Right ventricle myocardium superior (tissue), 1 donor: ENCODE data around the gene PIGV. TPM values are rescaled to one million over a fixed set of nuclear protein-coding genes. Genes with fewer than 3 reads are reported as not detected.
"Not testable (repeated sequence)": the region's sequence is repeated elsewhere in the genome, so short reads cannot be mapped to it uniquely, and the experiment has no call there.

Experiments
- ATAC-seq: fragments of 200-7000 bp; cut with Tn5 transposase; one replicate; pipeline ENCODE4 v1.9.1; 2020; ENCODE audit warnings: mild to moderate bottlenecking; ENCODE audit not compliant: poor library complexity
- DNase-seq: peaks from one replicate; pipeline ENCODE4 v3.0.0-alpha.2; 2020
- intact Hi-C: fragments of 100-400 bp; cut with DNase I; formaldehyde crosslinking; loops from one replicate; pipeline ENCODE4 v1.11.2; 2022
- total RNA-seq: library from RNA; stranded (reverse); fragmentation: NEBNext Ultra II Directional; extraction: Animal tissue kit (Norgen Biotek cat#: 25700); gene quantifications from one replicate; pipeline ENCODE4 v1.2.1, GENCODE V29; 2021
- donor health status: DM: no; HTN: yes; CAD: no; lungs with severe emphysema.

Gene PIGV
- total RNA-seq, 1 donor from 2014 or later: 5.5 TPM

DNA sequence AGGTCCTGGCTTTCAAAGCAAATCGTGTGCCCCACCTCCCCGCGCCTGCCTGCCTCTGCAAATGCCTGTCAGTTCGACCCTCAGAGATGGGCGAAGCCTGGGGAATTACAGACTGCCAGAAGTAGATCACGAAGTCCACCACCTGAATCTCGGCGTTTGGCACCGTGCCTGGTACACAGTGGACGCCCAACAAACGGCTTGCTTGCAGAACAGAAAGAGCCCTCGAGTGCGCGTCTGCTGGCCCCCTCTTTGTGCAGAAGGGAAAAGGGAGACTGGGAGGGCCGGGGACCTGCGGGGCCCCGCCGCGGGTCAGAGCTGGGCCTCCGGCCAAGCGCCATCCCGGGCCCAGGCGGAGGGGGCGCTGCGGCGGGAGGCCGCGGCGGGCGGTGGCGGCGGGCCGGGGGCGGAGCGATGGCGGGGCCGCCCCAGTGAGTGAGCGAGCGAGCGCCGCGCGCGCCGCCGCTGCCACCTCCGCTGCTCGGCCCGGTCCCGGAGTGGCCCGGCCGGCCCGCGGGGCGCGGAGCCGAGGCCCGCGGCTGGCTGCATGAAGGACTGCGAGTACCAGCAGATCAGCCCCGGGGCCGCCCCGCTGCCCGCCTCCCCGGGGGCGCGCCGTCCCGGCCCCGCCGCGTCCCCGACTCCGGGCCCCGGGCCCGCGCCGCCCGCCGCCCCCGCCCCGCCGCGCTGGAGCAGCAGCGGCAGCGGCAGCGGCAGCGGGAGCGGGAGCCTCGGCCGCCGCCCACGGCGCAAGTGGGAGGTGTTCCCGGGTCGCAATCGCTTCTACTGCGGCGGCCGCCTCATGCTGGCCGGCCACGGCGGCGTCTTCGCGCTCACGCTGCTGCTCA is 38.7 kb downstream of the PIGV start, which contains the start of gene ZDHHC18:
ZDHHC18 (plus strand) TSS at position 428 of the 845 bp plus-strand sequence; CDS start at position 545, 117 bp downstream.
- ATAC-seq: peak; percentile 87
- DNase-seq: peak; percentile 81
- intact Hi-C loops: no loop called here

DNA sequence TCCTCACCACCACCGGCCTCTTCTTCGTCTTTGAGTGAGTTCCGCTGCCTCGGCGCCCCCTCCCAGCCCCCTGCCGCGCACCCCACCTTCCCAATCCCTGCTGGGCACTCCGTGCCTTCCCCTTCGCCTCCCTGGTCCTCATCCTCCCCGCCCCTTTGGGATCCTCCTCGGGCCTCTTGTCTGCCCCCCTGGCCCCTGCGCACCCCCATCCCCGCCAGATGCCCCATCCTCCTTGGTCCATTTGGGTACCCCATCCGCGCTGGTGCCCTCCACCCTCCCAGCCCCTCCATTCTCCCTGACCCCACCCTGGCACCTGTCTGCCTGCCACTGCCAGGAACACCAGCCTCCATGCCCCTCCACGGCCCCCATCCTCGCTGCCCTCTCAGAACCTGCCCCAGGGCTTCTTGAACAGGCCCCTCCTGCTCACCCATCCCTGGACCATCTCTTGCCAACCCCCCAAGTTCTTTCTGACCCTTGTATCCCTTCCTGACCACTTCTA is 39.4 kb downstream of the PIGV start:
- ATAC-seq: no peak

DNA sequence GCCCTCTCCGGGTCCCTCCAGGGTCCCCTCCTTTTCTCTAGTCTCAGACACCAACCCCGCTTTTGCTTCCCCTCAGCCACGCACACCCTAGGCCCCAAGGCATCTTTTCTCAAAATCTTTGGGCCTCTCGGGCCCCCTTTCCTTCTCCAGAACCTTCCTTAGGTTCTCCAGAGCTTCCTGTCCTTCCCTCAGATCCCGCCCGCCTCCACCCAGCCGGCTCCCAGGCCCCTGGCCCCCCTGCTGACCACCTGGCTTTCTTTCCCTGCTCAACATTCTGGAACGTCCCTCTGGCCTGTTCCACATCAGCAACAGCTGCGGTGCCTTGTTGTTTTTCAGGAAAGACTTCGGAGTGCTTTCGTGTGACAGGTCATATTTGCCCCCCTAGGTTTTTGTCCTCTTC is 39.9 kb downstream of the PIGV start:
- DNase-seq: no peak

More for the DNA sequence above, 39.4 kb downstream of the PIGV start:
- DNase-seq: no peak
- intact Hi-C loops: no loop called here

DNA sequence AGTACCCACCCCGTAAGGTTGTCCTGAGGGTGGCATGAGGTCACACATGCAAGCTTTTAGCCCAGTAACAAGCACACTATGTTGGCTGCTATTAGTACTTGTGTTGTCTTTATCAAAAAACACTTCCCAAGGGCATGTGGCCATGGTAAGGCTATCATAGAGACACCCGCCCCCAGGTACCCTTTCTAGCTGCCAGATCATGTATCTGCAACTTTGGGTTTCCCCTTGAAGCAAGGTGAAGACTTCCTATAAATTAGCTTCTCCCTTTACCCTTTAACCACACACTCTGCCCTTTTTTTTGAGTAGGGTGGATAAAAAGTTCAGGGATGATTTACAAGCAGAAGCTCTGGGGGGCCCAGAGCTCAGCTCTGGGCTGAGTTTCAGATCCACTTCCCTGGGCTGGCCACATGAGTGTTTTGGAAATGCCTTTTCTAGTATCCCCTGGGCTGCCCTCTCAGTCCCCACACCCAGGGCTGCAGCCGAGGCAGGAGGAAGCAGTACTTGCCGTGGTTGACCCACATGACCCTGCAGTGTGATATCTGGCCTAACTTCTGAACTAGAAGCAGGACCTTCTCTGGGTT is 40.8 kb downstream of the PIGV start:
- DNase-seq (peak; percentile 61), ATAC-seq (peak; percentile 54)
- intact Hi-C loops: no loop called here

More for the DNA sequence above, 39.9 kb downstream of the PIGV start:
- no peak for ATAC-seq
- intact Hi-C loops: no loop called here

DNA sequence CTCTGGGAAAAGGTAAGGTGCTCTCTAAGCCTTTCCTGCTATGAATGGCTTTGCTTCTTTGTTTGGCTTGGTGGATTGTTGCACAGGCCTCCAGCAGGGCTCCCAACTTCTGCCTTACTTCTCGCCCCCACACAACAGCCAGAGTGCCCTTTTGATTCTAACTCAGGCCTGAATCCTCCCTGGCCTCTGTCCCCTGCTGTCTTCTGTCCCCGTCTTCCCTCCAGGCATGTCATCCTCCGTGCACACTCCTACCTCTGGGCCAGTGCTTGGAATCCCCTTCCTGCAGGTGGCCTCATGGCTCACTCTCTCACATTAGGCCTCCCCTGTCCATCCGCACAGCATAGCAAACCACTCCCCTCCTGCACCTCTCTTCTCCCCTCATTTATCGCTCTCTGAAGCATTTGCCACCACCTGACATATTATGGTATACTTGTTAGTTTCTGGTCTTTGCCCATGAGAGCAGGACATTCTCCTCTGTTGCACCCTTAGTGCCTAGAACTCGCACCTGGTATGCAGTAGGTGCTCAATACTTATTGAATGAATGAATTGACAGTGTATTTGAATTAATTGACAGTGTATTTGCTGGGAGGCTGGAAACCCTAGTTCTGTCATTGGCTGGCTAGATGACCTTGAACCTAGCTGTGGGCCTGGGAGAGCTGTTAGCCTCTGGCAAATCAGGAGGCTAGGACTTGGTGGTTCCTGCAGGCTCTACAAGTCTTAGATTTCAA is 41.6 kb downstream of the PIGV start:
- no peak for DNase-seq
- ATAC-seq: no peak
- intact Hi-C loops: no loop called here

DNA sequence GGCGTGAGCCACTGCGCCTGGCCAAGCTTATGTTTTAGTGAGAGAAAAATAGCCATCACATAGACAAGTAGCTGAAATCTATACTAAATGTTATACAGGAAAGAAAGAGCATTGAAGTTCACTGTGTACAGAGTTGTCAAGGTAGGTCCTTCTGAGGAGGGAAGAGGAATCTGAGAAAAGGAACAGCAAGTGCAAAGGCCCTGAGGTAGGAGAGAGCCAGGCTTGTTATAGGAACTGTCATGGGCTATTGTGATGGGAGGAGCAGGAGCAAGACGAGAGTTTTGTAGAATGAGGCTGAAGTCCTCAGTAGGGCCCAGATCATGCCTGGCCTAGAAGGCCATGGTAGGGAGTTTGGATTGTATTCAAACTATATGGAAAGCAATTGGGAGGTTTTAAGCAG is 43.3 kb downstream of the PIGV start:
- DNase-seq (no peak), ATAC-seq (no peak)
- intact Hi-C loops: no loop called here

DNA sequence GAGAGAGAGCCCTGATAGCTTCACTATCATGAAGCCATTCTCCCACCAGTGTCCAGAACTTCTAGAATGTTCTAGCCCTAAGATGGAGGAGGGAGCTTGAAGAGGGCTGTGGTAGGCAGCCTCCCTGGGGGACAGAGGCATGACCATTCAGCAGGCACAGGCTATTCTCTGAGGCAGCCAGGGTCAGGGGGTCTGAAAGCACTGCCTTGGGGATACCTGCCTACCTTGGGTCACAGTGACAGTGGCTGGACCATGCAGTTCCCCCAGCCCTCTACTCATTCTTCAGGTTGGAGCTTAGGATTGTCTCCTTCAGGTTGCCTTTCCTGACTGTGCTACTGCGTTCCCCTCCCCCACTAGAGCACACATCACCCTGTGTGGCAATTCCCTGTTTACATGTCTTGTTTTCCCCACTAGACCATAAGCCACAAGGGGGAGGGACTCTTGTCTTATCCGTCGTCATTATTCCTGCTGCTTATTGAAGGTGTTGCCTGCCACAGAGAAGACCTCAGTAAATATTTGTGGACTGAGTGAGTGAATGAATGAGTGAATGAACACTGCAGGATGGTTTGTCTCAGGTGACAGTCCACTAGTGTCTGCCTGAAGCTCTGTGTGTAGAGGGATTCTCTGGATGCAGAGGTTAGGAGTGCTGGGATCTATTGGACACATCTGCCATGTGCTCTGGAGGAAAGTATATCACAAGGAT is 43.9 kb downstream of the PIGV start:
- no peak for DNase-seq
- intact Hi-C loops: no loop called here
- no peak for ATAC-seq

DNA sequence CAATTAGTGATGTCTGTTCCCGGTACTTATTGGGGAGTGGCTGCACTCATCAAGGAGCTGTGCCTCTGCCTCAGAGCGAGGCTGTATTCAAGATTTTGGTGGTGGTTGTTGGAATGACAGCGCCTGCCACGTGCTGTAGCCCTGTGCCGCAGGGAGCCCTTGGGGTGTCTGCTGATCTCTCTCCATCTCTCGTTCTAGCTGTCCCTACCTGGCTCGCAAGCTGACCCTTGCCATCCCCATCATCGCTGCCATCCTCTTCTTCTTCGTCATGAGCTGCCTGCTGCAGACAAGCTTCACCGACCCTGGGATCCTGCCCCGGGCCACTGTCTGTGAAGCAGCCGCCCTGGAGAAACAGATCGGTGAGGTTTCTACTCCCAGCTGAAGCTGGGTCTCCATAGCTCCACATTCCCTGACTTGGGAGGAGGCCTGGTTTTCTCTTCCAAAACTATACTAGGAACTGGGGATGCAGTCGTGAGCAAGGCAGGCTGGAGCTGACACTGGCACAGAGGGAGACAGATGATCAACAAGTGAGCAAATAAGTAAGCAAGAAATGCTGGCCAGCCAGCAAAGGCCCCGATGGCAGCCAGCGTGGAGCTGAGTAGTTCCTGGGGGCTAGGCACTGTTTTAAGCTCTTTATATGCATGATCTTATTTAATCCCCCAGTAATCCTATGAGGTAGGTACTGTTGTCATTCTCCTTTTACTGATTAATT is 44.7 kb downstream of the PIGV start:
- no peak for DNase-seq
- intact Hi-C loops: no loop called here
- no peak for ATAC-seq

DNA sequence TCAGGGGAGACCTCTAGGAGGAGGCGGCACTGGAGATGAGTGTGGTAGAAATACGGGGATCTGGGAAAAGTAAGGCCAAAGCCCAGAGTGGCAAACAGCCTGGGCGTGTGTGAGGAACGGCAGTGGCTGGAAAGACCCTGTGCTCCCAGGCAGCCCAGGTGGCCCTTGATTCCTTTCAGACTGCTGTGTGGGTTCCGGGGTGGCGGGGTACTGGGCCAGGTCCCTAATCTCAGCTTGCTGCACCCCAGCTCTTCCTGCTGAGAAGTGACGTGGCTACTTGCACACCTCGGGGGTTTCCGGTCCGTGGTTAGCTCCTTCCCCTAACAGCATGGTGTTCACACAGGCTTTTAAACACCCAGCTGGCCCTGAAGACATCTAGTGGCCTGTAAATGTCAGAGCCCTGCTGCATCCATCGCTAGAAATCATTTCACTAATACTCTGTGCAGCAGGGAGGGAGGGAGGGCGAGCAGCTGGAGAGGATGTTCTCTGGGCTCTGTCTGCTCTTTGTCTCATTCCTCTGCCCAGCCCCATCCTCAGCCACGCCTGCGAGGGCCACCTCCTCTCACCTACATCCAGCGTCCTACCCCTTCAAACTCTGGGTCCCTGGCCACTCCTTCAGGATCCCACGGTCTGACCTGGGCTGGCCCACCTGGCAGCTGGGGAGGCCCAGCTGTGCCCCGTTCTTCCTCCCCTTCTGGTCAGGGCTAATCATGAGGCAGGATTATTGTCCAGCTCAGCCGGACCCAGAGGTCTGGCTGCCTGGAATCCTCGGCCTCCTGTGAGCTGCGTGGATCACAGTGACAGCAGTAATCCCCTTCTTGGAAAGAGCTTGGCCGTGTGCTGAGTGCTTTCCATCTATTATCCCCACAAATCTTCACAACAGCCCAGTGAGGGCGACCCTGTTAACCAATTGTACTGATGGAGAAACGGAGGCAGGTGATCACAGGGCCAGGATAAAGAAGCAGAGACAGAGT is 46.0 kb downstream of the PIGV start:
- ATAC-seq (no peak), DNase-seq (peak; percentile 67)
- intact Hi-C loops: no loop called here

DNA sequence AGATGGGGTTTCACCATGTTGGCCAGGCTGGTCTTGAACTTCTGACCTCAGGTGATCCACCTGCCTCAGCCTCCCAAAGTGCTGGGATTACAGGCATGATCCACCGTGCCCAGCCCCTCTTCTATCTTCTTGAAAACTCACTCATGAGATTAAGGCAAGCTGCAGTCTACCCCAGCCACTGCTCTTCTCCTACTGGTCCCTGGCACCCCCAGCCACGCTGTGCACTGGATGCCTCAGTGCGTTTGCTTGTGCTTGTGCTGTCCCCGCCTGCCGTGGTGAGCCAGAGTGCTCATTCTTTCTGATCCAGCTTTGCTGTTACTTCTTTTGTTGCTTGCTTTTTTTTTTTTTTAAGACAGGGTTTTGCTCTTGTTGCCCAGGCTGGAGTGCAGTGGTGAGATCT is 49.9 kb downstream of the PIGV start:
- ATAC-seq, DNase-seq, intact Hi-C loops: not testable (repeated sequence)

DNA sequence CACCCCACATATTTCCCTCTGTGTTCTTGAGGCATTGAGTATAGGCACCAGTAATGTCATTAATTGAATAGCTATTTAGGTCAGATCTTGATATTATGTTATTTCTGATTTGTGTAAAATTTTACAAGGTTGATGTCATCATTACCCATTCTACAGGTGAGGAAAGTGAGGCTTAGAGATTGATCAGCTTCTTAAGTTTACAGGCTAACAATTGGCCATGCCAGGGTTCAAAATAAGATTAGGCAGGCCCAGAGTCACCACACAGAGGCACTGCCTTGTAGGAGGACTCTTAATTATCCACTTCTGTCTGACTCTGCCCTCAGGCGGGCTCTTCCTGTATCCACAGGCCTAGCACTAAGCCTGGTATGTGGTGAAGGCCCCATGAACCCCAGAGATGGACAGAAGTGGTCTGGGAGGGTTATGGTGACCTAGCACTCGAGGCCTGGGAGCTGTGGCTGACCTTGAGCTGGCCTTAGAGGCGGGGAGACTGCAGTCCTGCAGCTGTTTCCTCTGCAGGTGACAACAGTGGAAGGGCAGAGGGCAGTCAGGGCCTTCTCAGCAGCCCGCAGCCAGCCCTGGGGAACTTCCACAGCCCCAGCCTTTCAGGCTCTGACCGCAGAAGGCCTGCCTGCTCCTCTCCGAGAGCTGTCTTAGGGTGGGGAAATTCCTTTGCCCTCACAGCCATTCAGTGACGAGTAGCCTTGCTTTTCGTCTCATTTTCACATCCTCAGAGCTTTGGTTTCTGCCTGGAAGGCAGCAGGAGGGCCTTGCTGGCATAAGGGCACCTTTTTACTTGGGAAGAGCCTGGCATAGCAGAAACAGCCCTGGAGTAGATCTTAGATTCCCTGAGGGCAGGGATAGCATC is 51.0 kb downstream of the PIGV start:
- no peak for DNase-seq
- ATAC-seq: no peak
- intact Hi-C loops: no loop called here

DNA sequence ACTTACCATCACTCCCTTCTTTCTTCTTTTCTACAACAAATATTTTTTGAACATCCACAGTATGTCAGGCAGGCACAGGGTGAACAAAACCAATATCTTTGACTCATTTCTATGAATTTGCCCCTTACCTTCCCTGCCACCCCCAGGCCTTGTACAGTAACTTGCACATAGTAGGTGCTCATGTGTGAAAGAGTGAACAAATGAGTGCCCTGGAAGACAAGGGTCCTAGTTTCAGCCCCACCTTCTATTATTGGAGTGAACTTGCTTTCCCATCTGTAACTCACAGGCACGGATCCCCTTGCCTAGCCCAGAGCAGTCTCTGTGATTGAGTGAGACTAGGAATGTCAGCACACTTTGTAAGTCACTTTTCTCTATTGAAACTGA is 51.6 kb downstream of the PIGV start:
- ATAC-seq: no peak
- intact Hi-C loops: no loop called here
- DNase-seq: no peak

DNA sequence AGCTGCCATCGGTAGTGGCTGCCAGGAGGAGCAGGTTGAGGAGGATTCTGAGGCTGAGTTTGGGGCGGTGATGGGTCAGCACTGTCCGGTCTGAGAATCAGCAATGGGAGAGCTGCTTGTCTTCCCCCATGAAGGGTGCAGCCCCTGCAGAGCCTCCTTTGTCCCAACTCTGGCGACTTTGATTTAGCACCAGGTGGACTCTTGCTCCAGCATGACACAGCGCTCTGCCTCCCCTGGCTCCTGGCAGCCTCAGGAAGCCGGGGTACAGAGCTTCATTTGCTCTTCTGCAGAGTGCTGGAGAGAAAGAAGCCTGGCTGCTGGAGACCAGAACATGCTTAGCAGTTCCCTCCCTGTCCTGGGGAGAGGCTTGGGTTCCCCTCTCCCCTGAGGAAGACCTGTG is 52.0 kb downstream of the PIGV start:
- DNase-seq (no peak), ATAC-seq (no peak)
- intact Hi-C loops: no loop called here

DNA sequence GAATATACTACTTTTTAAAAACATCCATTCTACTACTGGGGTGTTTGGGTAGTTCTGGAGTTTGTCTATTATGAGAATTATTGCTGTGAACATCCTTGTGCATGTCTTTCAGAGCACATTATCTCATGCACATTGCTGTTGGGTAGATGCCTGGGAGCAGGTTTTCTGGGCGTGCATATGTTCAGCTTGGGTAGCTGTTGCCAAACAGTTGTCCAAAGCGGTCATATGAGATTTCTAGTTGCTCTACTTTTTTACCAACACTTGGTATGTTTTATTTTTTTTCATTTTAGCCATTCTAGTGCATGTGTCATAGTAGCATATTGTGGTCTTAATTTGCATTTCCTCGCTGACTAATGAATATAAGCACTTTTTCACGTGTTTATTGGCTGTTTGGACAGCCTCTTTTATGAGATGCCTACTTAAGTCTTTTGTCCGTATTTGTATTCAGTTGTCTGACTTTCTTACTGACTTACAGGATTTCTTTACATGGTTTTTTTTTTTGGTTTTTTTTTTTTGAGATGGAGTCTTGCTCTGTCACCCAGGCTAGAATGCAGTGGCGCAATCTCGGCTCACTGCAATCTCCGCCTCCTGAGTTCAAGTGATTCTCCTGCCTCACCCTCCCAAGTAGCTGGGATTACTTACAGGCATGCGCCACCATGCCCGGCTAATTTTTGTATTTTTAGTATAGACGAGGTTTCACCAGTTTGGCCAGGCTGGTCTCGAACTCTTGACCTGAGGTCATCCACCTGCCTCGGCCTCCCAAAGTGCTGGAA is 56.9 kb downstream of the PIGV start:
- no peak for DNase-seq
- ATAC-seq: no peak
- intact Hi-C loops: no loop called here

DNA sequence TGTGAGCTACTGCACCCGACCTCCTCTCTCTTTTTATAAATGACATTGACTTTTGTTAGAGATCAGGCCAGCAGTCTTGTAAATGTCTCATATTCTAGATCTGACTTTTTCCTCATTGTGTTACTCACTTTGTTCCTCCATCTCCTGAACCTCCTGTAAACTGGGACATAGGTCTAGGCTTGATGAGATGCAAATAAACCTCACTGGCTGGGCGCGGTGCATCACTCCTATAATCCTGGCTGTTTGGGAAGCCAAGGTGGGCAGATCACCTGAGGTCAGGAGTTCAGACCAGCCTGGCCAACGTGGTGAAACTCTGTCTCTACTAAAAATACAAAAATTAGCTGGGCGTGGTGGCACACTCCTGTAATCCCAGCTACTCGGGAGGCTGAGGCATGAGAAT is 60.1 kb downstream of the PIGV start:
- intact Hi-C loops, ATAC-seq, DNase-seq: not testable (repeated sequence)
